Stimulated activated CD4-positive, alpha-beta T cell treated with anti-CD3 and anti-CD28 coated beads, Interleukin-2, amount 100 ng/mL, for 24 hours (primary cell): Measurements from ENCODE around the gene STAT4.

Experiments used
- DNase-seq, 2 donors: peaks; one replicate each; pipeline ENCODE4 v3.0.0-alpha.2; 2020

The STAT4 gene, protein sequence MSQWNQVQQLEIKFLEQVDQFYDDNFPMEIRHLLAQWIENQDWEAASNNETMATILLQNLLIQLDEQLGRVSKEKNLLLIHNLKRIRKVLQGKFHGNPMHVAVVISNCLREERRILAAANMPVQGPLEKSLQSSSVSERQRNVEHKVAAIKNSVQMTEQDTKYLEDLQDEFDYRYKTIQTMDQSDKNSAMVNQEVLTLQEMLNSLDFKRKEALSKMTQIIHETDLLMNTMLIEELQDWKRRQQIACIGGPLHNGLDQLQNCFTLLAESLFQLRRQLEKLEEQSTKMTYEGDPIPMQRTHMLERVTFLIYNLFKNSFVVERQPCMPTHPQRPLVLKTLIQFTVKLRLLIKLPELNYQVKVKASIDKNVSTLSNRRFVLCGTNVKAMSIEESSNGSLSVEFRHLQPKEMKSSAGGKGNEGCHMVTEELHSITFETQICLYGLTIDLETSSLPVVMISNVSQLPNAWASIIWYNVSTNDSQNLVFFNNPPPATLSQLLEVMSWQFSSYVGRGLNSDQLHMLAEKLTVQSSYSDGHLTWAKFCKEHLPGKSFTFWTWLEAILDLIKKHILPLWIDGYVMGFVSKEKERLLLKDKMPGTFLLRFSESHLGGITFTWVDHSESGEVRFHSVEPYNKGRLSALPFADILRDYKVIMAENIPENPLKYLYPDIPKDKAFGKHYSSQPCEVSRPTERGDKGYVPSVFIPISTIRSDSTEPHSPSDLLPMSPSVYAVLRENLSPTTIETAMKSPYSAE

GRCh38 chr2:191150600-191151330, at the start of gene STAT4:
Gene STAT4, minus strand, starts transcription at chr2:191150994. Its CDS starts 2,791 bp downstream, at chr2:191148203.
- DNase-seq: peak; percentile 79 to 82

- no peak for DNase-seq
Measured at GRCh38 chr2:191199929-191200512, 49.2 kb upstream of the STAT4 start.

DNA sequence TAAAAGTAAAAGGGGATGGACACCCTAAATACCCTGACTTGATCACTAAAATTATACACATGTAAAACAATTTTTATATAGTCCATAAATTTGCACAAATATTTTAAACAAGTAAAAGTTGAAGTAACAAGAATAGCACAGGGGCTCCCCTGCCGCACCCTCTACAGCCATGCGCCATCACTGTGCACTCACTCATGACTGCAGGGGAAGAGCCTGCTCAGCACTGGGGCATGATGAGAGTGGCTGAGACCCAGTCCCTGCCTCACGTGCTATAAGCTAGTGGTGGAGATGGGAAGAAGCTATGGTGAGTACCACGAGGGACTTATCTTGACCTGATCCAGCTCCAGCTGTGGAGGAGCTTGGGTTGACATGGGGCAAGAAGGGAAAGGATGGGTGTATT, 47.5 kb upstream of the STAT4 start:
- no peak for DNase-seq

DNA sequence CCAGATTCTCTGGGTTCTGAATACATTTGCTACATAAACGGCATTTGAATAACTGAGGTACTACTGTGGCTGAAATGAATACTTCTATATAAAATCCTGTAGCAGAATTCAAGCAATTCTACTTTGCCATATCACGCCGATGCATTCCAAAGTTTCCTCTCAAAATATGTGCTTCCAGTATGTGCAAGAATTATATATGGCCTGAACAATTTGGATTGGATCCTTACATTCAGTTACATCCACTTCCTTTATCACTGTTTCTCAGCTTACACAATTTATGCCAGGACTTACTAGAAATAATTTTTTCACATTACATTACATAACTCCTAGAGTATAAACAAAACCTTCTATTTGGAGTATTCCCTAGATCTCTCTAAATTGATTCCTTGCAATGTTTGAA, 46.3 kb upstream of the STAT4 start:
- DNase-seq: no peak

- DNase-seq: no peak
Measured at GRCh38 chr2:191195021-191195420, 44.2 kb upstream of the STAT4 start.

DNA sequence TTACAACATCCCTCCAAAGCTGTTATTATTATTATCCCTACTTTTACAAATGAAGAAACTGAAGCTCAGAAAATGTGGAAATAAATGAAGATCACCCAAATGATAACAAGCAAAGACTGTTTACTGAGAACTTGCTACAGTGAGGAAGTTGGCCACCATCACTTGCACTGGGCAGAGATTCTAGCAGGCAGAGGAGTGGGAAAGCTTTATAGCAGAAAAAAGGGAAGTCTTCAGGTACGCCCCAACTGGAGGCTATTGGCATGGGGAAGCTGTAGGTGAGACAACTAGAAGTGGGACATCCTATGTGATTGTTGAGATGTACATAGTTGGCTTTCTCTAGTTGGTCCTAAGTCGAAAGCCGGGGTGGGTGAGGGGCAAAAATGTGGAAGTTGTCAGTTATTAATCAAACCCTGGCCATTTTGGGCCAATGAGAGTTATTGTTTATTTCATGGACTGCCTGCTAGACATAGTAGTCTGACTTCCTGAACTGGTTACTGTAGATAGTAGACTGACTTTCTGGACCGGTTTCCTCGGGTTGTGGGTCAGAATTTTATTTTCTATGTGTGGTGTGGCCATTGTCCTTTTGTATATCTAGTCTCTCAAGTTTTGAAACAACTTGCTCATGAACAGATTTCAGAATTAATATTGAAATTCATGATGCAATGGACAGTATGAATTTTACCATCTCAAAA, 40.2 kb upstream of the STAT4 start:
- no peak for DNase-seq

- DNase-seq: no peak
Measured at GRCh38 chr2:191190435-191190834, 39.6 kb upstream of the STAT4 start.

GRCh38 chr2:191189112-191189635, 38.4 kb upstream of the STAT4 start:
- no peak for DNase-seq

DNA sequence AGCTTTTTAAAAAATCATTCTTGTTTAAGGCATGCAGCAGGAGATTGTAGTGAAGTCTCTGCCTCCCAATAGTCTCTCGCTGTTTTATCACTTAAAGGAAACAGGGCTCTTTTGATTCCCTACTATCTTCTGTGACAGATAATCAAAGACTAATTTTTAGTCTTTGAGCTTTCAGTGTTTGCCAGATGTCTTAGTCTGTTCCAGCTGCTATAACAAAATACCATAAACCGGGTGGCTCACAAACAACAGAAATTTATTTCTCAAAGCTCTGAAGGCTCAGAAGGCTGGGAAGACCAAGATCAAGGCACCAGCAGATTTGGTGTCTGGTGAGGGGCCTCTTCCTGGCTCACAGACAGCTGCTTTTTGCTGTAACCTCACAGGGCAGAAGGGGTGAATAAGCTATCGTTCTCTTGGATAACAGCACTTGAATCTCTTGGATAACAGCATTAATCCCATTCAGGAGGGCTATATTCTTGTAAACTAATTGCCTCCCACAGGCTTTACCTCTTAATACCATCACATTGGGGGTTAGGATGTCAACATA, 37.8 kb upstream of the STAT4 start:
- no peak for DNase-seq

DNA sequence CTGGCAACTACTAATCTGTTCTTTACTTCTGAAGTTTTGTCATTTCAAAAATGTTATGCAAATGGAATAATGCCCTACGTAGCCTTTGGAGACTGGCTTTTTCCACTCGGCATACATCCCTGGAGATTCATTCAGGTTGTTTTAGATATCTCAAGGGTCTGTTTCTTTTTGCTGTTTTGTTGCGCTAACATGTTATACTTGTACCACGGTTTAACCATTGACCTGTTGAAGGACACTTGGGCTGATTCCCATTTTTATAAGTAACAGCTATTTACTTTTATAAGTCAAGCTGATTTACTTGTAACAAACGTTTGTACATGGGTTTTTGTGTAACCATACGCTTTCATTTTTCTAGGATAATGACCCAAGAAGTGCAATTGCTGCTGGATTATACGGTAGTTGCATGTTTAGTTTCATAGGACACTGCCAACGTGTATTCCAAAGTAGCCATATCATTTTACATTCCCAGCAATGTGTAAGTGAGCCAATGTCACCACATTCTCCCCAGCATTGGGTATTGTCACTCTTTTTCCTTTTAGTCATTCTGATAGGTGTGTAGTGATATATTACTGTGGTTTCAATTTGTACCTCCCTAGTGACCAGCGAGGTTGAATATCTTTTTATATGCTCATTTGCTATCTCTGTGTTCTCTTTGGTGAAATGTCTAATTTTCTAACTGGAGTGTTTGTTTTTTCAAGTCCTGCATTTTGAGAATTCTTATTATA, 36.5 kb upstream of the STAT4 start:
- DNase-seq: no peak

GRCh38 chr2:191184457-191184856, 33.7 kb upstream of the STAT4 start:
- no peak for DNase-seq

- DNase-seq: no peak
Measured at GRCh38 chr2:191183516-191183915, 32.7 kb upstream of the STAT4 start.

DNA sequence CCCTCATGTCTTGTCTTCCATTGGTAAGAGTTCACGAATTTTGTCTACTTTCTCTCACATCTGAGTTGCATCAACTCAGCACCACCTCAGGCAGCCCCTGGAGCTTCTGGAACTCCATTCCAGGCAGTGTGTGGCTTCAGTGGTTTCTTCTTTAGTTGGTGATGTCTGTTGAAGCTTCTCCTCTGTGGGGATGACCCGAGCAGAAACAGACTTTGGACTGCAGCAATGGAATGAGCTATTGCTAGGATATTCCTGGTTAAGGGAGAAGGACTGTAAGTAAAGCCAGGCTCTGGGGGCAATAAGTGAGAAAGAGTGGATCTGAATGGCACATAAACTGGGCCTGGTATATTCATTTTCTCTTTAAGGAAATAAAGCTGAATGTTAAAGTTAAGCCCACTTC, 32.3 kb upstream of the STAT4 start:
- DNase-seq: no peak

DNA sequence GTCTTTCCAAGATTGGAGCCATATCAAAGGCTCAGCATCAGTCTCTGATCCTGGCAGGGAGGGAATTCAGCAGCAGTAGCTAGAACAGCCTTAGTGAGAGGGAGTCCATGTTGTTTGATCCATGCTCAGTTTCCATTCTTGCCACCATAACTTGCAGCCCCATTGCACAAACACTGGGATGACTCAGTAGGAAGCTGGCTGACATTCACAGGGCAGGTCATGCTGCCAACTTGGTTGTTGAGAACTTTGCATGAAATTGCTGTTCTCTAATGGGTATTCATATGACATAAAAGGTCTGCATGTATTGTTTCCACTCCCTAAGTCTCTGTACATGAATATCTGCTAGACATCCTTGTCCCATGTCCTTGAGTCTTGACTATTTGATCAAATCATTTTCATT, 29.9 kb upstream of the STAT4 start:
- DNase-seq: no peak

- no peak for DNase-seq
Measured at GRCh38 chr2:191180276-191180675, 29.5 kb upstream of the STAT4 start.

GRCh38 chr2:191178806-191179514, 28.2 kb upstream of the STAT4 start:
- DNase-seq: no peak

DNA sequence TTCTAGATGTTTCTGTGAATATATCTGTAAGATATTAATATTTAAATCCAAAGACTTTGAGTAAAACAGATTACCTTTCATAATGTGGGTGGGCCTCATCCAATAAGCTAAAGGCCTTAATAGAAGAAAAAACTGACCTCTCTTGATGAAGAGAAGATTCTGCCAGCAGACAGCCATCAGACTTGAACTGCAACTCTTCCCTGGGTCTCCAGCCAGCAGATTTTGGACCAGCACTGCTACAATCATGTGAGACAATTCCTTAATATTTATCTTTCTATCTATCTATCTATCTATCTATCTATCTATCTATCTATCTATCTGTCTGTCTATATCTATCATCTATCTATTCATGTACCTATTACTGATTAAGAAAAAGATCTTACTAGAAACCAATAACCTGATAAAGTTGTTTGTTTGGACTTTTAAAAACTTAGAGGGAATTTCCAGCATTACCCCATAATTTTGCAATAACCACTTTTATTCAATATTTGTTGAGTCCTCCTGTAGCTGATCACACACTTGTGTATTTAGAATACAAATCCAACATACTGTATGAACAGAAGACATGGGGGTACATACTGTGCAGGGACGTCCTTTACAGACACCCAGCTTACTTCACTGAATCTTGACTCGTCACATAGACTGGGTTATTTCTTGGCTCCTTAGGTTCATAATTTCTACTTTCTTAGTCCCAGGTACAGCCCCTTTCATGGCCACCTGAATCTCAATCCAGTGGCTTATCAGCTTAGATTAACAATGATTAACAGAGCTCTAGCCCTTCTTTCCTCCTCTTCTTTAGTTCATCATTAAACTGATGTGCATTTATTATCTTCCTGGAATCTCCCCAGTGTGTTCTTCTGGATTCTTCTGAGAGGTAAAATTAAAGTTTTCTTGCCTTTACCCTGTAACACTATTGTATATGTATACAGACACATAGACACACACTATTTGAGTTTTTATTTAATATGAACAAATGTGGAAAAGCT, 27.2 kb upstream of the STAT4 start:
- DNase-seq: no peak

- DNase-seq: no peak
Measured at GRCh38 chr2:191176801-191177438, 26.1 kb upstream of the STAT4 start.

DNA sequence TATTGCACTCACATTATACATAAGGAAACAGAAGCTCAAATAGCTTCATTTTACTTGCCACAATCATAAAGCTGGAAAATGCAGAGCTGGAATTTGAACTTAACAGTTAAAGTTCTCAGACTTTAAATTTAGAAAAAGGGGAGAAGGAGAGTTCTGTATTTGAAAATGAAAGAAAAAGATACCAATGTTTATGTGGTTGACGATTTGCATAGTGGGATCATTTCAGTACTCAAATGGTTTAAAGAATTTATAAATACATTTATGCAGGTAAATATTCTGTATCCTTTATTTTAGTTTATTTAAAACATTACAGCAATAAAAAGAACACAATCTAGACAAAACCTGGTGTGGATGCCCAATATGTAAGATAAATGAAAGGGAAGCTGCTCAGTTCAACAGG, 25.5 kb upstream of the STAT4 start:
- no peak for DNase-seq
